SK-N-SH treated with all-trans-retinoic acid at 6 μM for 48 hours (cell line): ENCODE data around the gene UHRF1.
"Not testable (repeated sequence)": the region's sequence is repeated elsewhere in the genome, so short reads cannot be mapped to it uniquely, and the experiment has no call there.

ENCODE experiments used
- ARNTL ChIP-seq: fragments of 450-650 bp; formaldehyde crosslinking; IDR thresholded peaks from 2 replicates; pipeline ENCODE4 v1.5.0; 2020; ENCODE audit warnings: low read depth, mild to moderate bottlenecking, moderate library complexity, borderline replicate concordance
- CREB5 ChIP-seq: fragments of 250-450 bp; sonication (Bioruptor Pico); IDR thresholded peaks from 2 replicates; pipeline ENCODE4 v1.5.1; 2020; ENCODE audit warnings: low read depth, mild to moderate bottlenecking, moderate library complexity
- CSDC2 ChIP-seq: fragments of 250-450 bp; sonication (Bioruptor Pico); IDR thresholded peaks from 2 replicates; pipeline ENCODE4 v1.5.0; 2020; ENCODE audit warnings: mild to moderate bottlenecking, moderate library complexity
- PATZ1 ChIP-seq: fragments of 250-450 bp; sonication (Bioruptor Pico); IDR thresholded peaks from 2 replicates; pipeline ENCODE4 v1.8.0; 2020; ENCODE audit warnings: mild to moderate bottlenecking, moderate library complexity, borderline replicate concordance
- PPARA ChIP-seq: fragments of 250-450 bp; sonication (Bioruptor Pico); IDR thresholded peaks from 2 replicates; pipeline ENCODE4 v1.5.0; 2020; ENCODE audit warnings: mild to moderate bottlenecking, borderline replicate concordance
- SNAI2 ChIP-seq: fragments of 250-450 bp; sonication (Bioruptor Pico); IDR thresholded peaks from 2 replicates; pipeline ENCODE4 v1.5.0; 2020; ENCODE audit warnings: mild to moderate bottlenecking, moderate library complexity
- ZFP30 ChIP-seq: fragments of 450-650 bp; formaldehyde crosslinking; IDR thresholded peaks from 2 replicates; pipeline ENCODE4 v1.5.0; 2022; ENCODE audit warnings: mild to moderate bottlenecking, moderate library complexity
- TF ChIP-seq, protein P1 (sequence below): fragments of 250-450 bp; sonication (Bioruptor Pico); IDR thresholded peaks from 2 replicates; pipeline ENCODE4 v1.5.1; 2021; ENCODE audit warnings: mild to moderate bottlenecking, moderate library complexity

DNA sequence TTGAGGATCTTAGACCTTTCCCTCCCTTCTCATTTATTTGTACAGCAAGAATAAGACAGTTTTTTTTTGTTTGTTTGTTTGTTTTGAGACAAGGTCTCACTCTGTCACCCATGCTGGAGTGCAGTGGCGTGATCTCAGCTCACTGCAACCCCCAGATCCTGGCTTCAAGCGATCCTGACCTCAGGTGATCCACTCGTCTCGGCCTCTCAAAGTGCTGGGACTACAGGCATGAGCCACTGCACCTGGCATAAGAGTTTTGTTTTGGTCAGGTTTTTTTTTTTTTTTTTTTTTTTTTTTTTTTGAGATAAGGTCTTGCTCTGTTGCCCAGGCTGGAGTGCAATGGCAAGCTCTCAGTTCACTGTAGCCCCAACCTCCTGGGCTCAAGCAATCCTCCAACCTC is 29.2 kb downstream of the UHRF1 start:
- TF ChIP-seq ZFP30 (CRISPR knock-in tag); CREB5 (CRISPR knock-in tag); PPARA (CRISPR knock-in tag); PATZ1 (CRISPR knock-in tag); CSDC2 (CRISPR knock-in tag); ARNTL; SNAI2: not testable (repeated sequence)
- TF ChIP-seq, protein P1, sequence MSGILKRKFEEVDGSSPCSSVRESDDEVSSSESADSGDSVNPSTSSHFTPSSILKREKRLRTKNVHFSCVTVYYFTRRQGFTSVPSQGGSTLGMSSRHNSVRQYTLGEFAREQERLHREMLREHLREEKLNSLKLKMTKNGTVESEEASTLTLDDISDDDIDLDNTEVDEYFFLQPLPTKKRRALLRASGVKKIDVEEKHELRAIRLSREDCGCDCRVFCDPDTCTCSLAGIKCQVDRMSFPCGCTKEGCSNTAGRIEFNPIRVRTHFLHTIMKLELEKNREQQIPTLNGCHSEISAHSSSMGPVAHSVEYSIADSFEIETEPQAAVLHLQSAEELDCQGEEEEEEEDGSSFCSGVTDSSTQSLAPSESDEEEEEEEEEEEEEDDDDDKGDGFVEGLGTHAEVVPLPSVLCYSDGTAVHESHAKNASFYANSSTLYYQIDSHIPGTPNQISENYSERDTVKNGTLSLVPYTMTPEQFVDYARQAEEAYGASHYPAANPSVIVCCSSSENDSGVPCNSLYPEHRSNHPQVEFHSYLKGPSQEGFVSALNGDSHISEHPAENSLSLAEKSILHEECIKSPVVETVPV (CRISPR knock-in tag) = not testable (repeated sequence)
